ENCODE data around the gene CEMIP. TPM values are rescaled to one million over a fixed set of nuclear protein-coding genes. Genes with fewer than 3 reads are reported as not detected.

The CEMIP gene
- total and polyA plus RNA-seq, 2 of the 4 experiments (the other 2 are of a cell fraction) = 63.8 to 78.0 TPM

DNA sequence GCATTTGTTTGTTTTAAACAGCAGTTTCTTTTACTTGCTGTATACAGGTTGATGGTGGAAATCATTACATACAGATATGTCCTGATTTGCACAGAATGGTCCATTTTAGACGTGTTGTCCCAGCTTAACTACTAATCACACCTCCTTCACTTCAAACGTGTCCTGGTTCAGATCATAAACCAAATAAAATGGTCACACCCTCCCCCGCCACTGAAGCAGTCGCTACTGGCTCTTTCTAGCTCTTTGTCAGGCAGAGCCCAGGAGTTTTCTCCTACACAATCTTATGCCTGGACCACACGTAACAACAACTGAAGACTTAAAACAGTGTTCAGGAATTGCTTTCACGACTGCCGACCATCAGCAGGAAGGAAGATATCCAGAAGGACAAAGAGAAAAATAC, 136.9 kb downstream of the CEMIP start:
- H3K18ac ChIP-seq (ENCODE audit: low read depth, low read length) = no peak overlapping the region
- H3K4ac ChIP-seq (ENCODE audit: low read depth, low read length) = no peak overlapping the region
- no peak overlapping the region for H4K91ac ChIP-seq (ENCODE audit: insufficient read depth, low read depth, low read length)
- ChIA-PET POLR2A (ENCODE audit: unreplicated experiment) (no interaction called here), CTCF (no interaction called here)
- intact Hi-C loops (cut with micrococcal nuclease) (no loop called here), in situ Hi-C loops (cut with MboI; ENCODE audit: low sequenced_read_pairs) (no loop called here), dilution Hi-C loops (cut with HindIII; ENCODE audit: low sequenced_read_pairs, unreplicated experiment) (no loop called here)
- no peak overlapping the region for H2BK20ac ChIP-seq (ENCODE audit: low read depth, low read length)
- peaks cover 6% of the 10 kb centered on the region; the same call in 1 of the 2 replicates for H3K9me1 ChIP-seq (ENCODE audit: insufficient read depth, low read length)
- peaks cover 62% of the 10 kb centered on the region for H3K36me3 ChIP-seq (ENCODE audit: control insufficient read depth, insufficient read depth, low read length)
- H3K4me1 ChIP-seq (ENCODE audit: control insufficient read depth, insufficient read depth, low read length) = no peaks in the 10 kb centered on the region; the same call in 1 of the 2 replicates
- no peak for ATAC-seq (ENCODE audit: low read depth)
- no peak overlapping the region for H2AK5ac ChIP-seq (ENCODE audit: low read depth, low read length)
- no peak overlapping the region for H3K4me2 ChIP-seq (ENCODE audit: low read depth, low read length)
- no peak overlapping the region for H2BK15ac ChIP-seq (ENCODE audit: low read depth, low read length)
- WGBS, 2 experiments (ENCODE audit: extremely low coverage in 2 of 2, insufficient read length in 1 of 2) = 63% methylated on average over 6 of the region's 7 CpGs; no CpG with 5 or more reads in 1 of the 2 experiments
- no peak for DNase-seq
- H3K27me3 ChIP-seq (ENCODE audit: control insufficient read depth, insufficient read depth, low read length) = no peaks in the 10 kb centered on the region
- no peak overlapping the region for H4K8ac ChIP-seq (ENCODE audit: low read depth in 2 of 2, low read length in 2 of 2)
- BruUV-seq (replicated peaks) = no TSS peak
- no peak overlapping the region for H3K56ac ChIP-seq (ENCODE audit: extremely low read depth, insufficient read depth, low read length)
- H3K23ac ChIP-seq (ENCODE audit: low read depth, low read length) = no peak overlapping the region
- H3K79me1 ChIP-seq (ENCODE audit: low read depth in 1 of 2, low read length in 2 of 2) = no peaks in the 10 kb centered on the region
- no peak for TF ChIP-seq POLR2A (IDR thresholded peaks at IDR 0.05; ENCODE audit: low read depth, low read length)
- no peak for TF ChIP-seq MAZ (IDR thresholded peaks at IDR 0.05; ENCODE audit: borderline replicate concordance, low read depth, low read length)
- TF ChIP-seq CHD1 (IDR thresholded peaks at IDR 0.05; ENCODE audit: low read depth, low read length) = no peak
- no peak for TF ChIP-seq RFX5 (IDR thresholded peaks at IDR 0.05; ENCODE audit: low read depth, low read length)
- TF ChIP-seq, protein P1, sequence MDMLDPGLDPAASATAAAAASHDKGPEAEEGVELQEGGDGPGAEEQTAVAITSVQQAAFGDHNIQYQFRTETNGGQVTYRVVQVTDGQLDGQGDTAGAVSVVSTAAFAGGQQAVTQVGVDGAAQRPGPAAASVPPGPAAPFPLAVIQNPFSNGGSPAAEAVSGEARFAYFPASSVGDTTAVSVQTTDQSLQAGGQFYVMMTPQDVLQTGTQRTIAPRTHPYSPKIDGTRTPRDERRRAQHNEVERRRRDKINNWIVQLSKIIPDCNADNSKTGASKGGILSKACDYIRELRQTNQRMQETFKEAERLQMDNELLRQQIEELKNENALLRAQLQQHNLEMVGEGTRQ (IDR thresholded peaks at IDR 0.05; ENCODE audit: low read depth, low read length) = no peak
- TF ChIP-seq, protein P2, sequence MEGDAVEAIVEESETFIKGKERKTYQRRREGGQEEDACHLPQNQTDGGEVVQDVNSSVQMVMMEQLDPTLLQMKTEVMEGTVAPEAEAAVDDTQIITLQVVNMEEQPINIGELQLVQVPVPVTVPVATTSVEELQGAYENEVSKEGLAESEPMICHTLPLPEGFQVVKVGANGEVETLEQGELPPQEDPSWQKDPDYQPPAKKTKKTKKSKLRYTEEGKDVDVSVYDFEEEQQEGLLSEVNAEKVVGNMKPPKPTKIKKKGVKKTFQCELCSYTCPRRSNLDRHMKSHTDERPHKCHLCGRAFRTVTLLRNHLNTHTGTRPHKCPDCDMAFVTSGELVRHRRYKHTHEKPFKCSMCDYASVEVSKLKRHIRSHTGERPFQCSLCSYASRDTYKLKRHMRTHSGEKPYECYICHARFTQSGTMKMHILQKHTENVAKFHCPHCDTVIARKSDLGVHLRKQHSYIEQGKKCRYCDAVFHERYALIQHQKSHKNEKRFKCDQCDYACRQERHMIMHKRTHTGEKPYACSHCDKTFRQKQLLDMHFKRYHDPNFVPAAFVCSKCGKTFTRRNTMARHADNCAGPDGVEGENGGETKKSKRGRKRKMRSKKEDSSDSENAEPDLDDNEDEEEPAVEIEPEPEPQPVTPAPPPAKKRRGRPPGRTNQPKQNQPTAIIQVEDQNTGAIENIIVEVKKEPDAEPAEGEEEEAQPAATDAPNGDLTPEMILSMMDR (conservative IDR thresholded peaks at IDR 0.05; ENCODE audit: low read depth, low read length) = no peak
- no peak for TF ChIP-seq MXI1 (IDR thresholded peaks at IDR 0.05; ENCODE audit: borderline replicate concordance, low read depth, low read length)
- no peak for TF ChIP-seq SMC3 (IDR thresholded peaks at IDR 0.05; ENCODE audit: low read depth, low read length)
- TF ChIP-seq, protein P3, sequence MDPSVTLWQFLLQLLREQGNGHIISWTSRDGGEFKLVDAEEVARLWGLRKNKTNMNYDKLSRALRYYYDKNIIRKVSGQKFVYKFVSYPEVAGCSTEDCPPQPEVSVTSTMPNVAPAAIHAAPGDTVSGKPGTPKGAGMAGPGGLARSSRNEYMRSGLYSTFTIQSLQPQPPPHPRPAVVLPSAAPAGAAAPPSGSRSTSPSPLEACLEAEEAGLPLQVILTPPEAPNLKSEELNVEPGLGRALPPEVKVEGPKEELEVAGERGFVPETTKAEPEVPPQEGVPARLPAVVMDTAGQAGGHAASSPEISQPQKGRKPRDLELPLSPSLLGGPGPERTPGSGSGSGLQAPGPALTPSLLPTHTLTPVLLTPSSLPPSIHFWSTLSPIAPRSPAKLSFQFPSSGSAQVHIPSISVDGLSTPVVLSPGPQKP (IDR thresholded peaks at IDR 0.05; ENCODE audit: borderline replicate concordance, low read depth, low read length) = no peak
- TF ChIP-seq BHLHE40 (IDR thresholded peaks at IDR 0.05; ENCODE audit: low read depth, low read length) = no peak
- TF ChIP-seq NFE2L2 (IDR thresholded peaks at IDR 0.05; ENCODE audit: low read depth, low read length) = no peak
- TF ChIP-seq CEBPB (IDR thresholded peaks at IDR 0.05; ENCODE audit: low read depth, low read length) = no peak
- TF ChIP-seq RAD21 (IDR thresholded peaks at IDR 0.05; ENCODE audit: low read length) = no peak
- no peak overlapping the region for H3K4me3 ChIP-seq (ENCODE audit: insufficient read depth, low read depth, low read length)
- H2BK5ac ChIP-seq (ENCODE audit: low read depth, low read length, poor library complexity, severe bottlenecking) = no peak overlapping the region
- H3K9me3 ChIP-seq (ENCODE audit: control insufficient read depth, insufficient read depth, low read length) = no peaks in the 10 kb centered on the region
- no peak overlapping the region for H3K27ac ChIP-seq (ENCODE audit: insufficient read depth, low read length)
- H4K5ac ChIP-seq (ENCODE audit: low read depth, low read length) = no peak overlapping the region
- no peak overlapping the region for H3K14ac ChIP-seq (replicated peaks; ENCODE audit: low read depth, low read length)
- no peak overlapping the region for H2AFZ ChIP-seq (replicated peaks; ENCODE audit: low read length, poor library complexity)
- no peak overlapping the region for H2AK9ac ChIP-seq (replicated peaks; ENCODE audit: low read depth, low read length, poor library complexity)
- H3K9ac ChIP-seq (ENCODE audit: low read depth, low read length) = no peak overlapping the region
- peaks cover 30% of the 10 kb centered on the region; the same call in 1 of the 2 replicates for H4K20me1 ChIP-seq (ENCODE audit: insufficient read depth, low read length)
- no peak overlapping the region for H2BK120ac ChIP-seq (ENCODE audit: low read depth, low read length)

Data from IMR-90 (cell line).